NCI-H2171 treated with DMSO at 0.1 percent for 48 hours (cell line): ENCODE data around the gene STK32C.

ENCODE experiments used
- DNase-seq: peaks from one replicate; lab custom pipeline; 2025; lab: John Stamatoyannopoulos, UW

The STK32C gene

DNA sequence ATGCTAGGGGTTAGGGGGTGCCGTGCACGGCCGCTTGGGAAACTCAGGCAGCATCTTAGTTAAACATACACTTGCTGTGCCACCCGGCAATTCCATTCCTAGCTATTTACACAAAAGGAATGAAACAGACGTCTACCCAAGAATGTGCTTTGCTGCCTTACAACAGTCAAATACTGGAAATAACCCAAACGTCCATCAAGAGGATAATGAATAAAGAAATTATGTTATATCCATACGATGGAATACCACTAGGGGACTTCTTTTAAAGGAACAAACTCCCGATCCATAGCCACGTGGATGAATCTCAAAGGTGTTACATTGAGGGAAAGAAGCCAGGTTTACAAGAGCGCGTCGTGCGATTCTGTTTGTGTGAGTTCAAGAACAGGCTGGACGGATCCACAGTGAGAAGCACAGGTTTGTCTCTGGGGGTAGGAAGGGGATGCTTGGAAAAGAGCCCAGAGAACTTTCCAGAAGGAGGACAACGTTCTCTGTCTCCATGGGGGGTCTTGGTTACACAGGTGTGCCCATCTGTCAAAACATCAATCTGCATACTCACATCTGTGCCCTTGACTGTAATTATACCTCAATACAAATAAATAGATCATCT, 41.8 kb downstream of the STK32C start:
- DNase-seq, result peak; percentile 69

DNA sequence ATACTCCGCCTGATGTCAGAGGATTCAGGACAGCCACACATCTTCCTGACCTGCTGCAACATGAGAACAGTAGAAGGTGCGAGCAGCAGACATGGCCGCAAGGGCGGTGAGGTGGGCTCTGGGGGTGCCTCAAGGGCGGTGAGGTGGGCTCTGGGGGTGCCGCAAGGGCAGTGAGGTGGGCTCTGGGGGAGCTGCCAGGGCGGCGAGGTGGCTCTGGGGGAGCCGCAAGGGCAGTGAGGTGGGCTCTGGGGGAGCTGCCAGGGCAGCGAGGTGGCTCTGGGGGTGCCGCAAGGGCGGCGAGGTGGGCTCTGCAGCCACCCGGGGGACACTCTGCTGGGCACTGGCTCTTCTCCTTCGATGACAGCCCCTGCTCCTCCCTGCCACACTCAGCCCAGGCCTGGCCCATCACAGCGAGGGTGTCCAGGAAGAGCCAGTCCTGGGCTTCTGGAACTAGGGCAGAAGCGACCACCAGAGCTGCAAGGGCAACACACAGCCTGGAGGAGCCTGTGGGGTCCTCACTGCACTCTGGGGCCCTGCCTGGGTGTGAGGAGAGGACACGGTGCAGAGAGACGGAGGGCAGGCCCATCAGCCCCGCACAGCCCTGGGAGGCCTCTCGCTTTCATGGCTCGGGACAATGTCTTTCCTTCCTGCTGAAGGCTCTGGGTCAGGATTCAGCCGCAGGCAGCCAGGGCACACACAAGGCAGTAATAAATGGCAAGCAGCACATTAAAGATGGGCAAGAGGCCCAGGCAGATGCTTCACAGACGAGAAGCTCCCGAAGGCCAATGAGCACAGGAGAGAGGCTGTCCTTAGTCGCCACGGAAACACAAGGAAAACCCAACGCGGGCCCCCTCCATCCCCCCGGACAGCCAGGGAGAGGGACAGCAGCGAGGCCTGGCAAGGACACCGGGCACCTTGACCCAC, 42.5 kb downstream of the STK32C start:
- no peak for DNase-seq

DNA sequence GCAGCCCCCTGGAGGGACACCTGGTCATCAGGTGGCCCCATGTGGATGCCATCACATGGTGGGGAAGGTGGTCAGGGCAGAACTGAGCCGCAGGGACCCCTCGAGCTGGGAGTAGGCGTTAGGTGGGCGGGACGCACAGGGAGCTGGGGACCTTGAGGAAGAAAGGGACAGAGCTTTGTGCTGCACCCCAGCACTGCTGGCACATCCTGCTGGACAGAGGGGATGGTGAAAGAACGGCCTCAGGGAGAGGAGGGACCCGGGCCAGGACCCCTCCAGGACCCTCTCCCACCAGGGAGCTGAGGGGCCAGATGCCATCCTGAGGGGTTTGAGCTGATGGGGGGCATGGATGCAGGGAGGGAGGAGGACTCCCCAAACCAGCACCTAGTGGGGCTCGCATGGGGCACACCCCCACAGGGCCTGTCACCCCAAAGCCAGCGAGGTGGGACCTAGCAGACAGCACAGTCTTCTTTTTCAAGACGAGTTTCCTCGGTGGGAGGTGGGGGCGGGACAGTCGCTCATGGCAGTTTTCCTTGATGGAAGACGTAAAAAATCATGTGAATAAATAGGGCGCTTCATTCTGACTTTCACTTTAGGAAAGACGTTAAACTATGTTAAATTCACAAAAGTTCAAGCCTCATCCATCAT, 43.3 kb downstream of the STK32C start:
- DNase-seq, result no peak

DNA sequence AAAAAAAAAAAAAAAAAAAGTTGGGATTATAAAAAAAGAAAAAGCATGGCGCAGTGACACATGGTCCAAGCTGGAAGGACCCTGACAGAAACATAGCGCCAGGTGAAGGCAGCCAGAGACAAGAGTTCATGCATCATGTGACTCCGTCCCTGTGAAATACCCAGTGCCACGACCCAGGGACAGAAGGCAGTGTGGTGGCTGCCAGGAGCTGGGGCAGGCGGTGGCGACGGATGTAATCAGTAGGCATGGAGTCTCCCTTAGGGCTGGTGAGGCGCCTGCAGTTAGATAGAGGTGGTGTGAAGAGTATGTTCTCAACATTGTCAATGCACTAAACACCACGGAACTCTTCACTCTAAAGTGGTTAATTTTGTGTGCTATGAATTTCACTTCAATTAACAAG, 43.9 kb downstream of the STK32C start:
- DNase-seq, result no peak

DNA sequence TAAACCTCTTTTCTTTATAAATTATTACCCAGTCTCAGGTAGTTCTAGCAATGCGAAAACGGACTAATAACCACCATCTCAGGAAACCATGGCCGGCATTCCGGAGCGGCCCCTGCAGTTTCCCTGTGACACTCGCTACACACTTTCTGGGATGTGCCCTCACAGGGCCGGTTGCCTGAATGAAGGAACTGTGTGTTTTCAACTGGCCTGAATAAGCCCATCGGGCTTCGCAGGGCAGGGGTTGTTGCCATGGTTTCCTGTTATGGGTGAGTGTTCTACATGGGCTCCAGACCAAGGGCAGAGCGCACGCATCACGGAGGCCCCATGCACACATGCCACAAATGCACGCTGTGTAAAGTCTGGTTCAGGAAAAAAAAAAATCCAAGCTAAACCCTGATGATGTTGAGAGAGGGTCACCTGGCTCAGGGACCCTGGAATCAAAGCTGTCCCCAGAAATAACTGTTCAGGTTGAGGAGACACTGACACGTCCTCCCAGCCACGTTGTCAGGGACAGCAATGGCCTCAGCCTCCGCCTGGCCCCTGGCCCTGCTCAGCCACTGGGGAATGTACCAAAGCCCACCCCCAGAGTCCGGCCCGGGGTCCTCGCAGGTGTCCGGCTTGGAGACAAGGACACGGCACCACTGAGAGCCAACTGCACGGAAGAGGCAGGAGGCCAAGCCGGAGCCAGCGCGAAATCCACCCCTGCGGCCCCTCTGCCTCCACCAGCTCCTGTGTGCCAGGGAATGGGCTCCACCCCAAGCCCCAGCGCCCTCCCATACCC, 47.9 kb downstream of the STK32C start:
- no peak for DNase-seq

DNA sequence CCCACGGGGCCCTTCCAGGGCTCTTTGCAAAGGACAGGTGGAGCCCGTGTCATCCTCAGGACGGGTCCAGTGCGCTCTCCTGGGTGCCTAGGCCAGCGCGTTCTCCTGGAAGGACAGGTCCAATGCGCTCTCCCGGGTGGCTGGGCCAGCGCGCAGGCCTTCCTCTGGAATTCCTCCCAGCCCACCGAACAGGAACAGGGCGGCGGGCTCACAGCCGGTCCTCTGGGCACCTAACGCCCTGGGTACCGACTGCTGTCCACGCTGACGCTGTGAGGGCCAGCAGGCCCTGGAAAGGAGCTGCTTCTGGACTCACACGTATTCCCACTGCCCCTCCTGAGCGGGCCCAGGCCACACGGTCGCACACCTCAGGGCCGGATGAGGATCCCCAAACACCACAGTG, 49.3 kb downstream of the STK32C start:
- DNase-seq, result no peak

DNA sequence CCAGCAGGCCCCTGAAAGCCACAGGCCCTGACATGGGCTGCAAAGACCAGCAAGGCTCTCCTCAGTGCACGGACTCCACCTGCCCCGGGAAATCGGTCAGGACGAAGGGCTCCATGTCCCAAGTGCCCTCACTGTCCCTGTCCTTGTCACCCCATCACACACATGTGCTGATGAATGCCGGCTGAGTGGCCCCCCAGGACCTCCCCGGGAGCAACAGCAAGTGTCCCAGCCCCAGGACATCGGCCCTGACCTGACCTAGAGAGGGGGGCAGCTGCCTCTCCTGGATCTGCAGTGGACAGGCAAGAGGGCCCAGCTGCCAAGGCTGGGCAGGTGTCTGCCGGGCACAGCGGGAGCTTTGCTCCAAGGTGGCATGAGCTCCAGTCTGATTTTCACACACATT, 49.8 kb downstream of the STK32C start:
- no peak for DNase-seq

DNA sequence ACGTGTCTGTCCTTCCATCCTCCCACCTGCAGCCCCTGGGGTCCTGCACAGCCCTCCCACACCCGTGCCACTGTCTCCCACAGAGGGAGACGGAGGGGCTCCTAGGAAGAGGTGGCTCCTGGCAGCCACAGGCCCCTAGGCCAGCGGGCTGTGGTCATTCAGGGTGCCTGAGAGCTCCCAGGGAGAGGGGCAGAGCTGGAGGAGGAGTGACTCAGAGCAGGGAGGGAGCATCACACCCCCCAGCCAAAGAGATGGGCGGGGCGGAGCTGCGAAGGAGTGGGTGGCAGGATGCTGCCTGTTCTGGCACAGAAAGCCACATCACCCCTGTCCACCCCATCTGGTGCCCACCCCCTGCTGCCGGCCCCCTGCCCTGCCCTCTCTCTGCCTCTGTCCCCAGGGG, 50.5 kb downstream of the STK32C start:
- DNase-seq, result no peak

DNA sequence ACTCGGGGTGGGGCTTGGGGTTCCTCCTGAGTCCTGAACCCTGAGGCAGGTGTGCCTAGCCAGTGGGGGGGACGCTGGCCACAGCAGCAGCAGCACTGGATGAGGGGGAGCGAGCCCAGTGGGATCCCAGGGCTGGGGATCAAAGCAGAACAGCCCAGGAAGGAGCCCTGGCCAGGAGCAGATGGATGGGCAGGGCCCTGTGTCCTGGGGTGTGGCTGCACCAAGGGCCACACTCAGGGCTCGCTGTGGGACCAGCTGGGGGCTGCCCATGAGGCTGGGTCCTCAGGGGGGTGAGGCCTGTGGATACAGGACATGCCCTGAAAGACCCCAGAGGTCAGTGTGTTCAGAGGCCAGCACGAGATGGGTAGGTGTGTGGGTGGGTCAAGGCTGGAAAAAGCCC, 50.9 kb downstream of the STK32C start:
- no peak for DNase-seq

DNA sequence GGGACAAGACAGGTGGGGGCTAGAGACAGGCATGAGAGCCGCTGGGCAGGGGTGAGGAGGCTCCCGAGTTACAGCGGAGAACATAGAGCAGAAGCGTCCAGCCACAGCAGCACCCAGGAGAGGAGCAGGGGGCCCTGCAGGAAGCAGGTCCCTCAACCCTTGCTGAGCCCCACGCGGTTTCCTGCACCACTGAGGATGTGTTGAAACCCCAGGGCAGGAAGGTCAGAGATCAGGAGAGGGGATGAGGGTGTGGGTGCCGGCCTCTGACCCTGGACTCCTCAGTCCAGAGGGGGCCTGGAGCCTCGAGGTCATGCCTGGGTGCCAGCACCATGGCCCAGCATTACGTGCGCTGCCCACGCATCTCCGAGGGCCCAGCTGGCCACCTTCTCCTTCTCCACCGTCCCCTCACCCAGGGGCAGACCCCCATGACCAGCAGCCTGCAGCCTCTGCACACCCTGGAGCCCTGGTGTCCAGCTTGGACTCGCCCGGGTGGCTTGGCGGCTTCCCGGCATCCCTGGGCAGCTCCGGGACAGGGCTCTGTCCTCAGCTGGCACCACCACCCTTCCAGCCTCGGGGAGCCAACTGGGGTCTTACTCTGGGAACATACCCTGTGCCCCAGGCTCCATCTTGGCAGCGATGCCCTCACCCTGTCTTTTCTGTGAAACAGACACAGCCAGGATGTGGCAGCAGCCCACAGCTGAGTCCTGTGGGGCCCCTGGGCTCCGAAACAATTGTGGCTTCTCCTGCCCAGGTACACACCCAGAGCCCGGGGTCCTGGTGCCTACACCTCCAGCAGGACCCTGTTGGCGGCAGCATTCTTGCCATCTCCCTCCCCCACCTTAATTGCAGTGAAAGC, 52.0 kb downstream of the STK32C start:
- DNase-seq, result no peak

DNA sequence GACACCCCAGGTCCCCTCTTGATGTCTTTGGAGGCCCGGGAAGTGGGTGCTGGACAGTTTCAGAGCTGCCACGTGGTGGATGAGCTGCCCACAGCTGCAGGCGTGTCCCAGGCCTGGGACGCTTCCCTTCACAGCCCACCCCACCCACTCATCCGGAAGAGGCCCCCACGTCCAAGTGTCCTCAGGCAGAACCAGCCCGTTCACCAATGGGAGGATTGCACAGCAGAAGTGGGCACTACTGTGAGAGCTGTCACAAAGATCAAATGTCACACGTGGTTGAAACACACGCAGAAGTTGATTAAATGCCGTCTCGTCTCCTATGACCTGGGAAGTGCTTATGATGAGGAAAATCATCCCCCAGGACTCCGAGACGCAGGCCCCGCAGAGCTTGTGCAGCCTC, 52.9 kb downstream of the STK32C start:
- DNase-seq, result no peak

DNA sequence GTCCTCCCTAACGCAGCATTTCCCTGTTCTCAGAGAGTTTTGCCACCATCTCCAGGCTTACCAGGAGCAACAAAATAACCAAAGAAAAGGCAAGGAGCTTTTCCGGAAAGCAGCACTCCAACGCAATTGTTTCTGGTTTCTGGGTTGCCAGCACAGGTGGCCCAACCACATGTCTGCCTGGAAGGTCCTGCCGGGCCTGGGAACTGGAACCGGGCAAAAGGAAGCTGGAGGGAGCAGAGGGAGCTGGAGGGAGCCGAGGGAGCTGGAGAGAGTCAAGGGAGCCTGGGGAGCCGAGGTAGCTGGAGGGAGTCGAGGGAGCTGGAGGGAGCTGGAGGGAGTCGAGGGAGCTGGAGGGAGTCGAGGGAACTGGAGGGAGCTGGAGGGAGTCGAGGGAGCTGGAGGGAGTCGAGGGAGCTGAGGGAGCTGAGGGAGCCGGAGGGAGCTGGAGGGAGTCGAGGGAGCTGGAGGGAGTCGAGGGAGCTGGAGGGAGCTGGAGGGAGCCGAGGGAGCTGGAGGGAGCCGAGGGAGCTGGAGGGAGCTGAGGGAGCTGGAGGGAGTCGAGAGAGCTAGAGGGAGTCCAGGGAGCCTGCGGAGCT, 54.6 kb downstream of the STK32C start:
- DNase-seq, result no peak

DNA sequence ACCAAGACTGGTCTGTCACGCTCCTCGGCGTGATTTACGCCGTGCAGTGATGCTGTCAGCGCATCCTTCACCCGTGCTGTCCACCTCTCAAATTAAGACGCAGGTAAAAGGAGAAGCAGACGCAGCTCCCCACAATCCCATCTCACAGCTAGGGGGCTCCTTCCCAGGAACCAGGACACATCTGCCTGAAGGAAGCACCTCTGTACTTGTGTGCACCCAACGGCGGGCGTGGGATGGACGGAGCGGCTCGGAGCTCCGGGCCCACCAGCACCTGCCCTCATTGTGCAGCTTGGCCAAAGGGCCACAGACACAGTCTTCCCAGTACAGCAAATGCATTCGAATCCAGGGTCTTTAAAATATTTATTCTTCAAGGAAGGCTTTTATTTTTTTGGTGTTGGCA, 55.3 kb downstream of the STK32C start:
- no peak for DNase-seq

DNA sequence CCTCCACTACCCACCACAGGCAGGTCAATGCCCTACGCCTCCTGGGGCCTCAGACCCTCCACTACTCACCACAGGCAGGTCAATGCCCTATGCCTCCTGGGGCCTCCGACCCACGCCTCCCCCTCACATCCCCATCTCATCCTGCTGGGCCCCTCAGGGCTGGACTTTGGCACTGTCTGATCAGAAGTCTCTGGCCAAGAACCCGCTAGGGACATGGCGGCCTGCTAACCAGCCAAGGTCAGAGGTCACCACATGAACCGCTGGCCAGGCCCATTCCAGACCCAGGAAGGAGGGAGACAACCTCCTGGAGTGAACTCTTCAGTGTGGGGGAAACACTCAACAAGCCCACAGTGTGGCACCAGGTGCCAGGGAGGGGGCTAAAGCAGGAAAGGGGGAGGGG, 55.8 kb downstream of the STK32C start:
- no peak for DNase-seq

DNA sequence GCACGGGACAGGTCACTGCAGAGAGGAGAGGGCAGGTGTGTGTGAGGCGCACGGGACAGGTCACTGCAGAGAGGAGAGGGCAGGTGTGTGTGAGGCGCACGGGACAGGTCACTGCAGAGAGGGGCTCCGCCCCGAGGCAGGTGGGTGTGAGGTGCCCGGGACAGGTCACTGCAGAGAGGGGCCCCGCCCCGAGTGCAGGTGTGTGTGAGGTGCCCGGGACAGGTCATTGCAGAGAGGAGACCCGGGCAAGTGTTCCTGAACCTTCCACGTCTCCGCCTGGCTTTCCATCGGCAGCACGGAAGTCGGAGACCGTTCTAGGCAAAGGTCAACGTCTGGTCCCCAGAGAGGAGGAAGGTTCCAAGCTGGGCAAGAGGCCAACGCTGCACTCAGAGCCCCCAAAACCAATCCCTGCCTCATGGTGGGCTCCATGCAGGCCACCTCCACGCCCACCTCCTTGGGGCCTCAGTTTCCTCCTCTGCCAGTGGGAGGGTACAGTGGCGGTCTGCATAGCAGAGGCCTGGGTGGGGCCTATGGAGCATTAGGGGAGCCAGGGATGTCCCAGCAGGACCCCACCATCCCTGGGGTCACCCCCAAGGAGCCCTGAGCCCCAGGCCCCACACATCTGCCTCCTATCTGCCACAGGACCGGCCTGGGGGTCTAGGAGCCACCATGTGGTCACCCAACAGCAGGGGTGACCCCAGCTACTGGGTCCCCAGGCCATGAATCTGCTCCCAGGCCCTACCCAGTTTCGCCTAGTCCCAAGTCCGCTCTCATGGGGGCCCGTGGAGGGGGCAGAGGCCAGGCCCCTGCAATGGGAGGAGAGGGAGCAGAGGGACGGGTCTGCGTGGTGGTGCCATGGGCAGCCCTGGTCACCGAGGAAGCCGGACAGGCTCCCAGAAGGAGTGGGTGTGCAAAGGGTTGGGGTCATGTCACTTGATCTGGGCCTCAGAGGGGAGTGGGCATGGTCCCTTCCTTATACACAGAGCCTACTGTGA, 57.0 kb downstream of the STK32C start:
- DNase-seq, result no peak

DNA sequence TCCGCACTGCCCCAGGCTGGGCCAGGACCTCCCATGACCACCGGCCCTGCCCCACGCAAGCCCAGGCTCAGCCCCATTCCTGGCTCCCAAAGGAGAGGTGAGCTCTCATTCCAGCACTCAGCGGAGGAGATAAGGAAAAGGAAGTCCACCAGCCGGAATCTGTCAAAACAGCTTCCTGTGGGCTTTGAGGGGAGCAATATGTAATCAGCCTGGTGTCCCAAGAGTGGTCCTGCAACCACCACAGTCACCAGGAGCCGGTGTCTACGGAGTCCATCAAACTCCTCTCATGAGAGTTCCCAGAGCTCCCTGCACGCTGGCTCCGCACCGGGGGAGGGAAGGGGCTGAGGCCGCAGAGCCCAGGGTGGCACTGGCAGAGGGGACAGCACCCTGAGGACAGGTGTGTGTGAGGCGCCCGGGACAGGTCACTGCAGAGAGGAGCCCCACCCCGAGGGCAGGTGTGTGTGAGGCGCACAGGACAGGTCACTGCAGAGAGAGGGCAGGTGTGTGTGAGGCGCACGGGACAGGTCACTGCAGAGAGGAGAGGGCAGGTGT, 57.9 kb downstream of the STK32C start:
- no peak for DNase-seq

DNA sequence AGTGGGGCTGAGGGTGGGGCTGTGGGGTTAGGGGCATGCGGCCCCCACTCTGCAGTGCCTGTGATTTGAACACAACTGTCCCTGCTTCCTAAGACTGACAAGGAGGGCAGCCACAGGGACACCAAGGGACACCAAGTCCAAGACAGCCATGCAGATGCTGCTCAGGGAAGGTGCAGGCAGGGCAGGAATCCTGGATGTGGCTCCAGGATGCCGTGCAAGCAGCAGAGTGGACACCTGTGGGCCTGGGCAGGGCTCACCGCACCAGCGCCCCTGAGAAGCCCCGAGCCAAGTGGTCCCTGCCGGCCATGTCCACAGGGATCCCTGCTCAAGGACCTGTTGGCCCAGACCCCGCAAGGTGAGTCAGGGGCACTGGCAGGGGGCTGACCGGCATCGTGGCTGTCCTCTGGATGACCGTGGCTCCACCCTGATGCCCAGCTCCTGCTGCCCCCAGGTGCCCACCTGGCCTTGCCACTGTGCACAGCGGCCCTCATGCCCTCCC, 58.5 kb downstream of the STK32C start:
- DNase-seq, result no peak

DNA sequence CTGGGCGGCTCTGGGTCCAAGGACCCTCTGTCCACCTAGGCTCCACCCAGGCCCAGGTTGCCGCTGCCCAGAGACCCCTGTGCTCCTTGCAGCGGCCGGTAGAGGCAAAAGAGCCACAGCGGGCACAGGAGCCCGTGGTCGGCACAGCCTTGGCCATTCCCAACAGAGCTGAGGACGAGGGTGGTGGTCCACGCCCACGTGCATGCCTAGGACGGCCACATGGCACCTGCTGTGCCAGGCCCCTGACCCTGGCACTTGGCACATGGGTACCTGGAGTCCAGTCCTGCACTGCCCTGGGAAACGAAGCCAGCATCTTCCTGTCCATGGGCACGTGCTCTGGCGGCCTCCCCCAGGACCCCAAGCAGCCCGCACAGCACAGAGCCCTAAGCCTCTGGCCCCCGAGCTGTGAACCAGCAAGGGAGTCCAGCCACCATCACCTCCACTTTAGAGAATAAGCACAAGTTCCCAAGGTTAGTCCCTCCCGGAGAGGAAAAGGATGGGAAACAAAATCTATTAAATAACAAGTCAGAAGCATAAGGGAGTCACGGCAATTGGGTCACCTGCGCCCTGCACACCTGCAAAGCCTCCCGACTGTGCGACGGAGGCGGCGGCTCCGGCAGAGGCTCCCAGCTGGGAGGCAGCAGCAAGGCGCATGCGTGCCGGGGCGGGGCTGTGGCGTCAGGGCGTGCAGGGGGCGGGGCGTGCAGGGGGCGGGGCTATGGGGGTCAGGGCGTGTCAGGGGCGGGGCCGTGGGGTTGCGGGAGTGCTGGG, 59.1 kb downstream of the STK32C start:
- no peak for DNase-seq
